PC-9 (cell line): ENCODE results near the gene DUSP22.

Experiments used
- CTCF ChIP-seq: fragments of 200-600 bp; sonication (generic); conservative IDR thresholded peaks from 2 replicates; pipeline ENCODE4 v1.6.1; 2017; ENCODE audit warnings: mixed run types, antibody characterized with exemption, mild to moderate bottlenecking, moderate library complexity
- EZH2 ChIP-seq: fragments of 200-600 bp; sonication (generic); IDR thresholded peaks from 2 replicates; pipeline ENCODE4 v1.8.0; 2017; ENCODE audit warnings: antibody characterized with exemption, low read depth

GRCh38 chr6:373031-373430 is 80.7 kb downstream of the DUSP22 start:
- TF ChIP-seq CTCF = no peak
- TF ChIP-seq EZH2 = no peak
